GM23338 (cell line): ENCODE data around the gene KCNJ10. TPM values are rescaled to one million over a fixed set of nuclear protein-coding genes. Genes with fewer than 3 reads are reported as not detected.

Source experiments
- ATAC-seq: fragments of 200-7000 bp; cut with Tn5 transposase; 3 replicates; pipeline ENCODE4 v1.9.1; 2020
- DNase-seq: peaks from one replicate; pipeline ENCODE4 v3.0.0-alpha.2; 2015; ENCODE audit warnings: low spot score
- H2AFZ ChIP-seq: fragments of 200-600 bp; sonication (generic); 2 replicates; pipeline ENCODE4 v1.8.0; 2016; ENCODE audit warnings: antibody characterized with exemption, mild to moderate bottlenecking, moderate library complexity
- H3F3A ChIP-seq: fragments of 200-600 bp; sonication (generic); replicated peaks from 2 replicates; pipeline ENCODE4 v1.8.0; 2017; ENCODE audit warnings: antibody characterized with exemption, mixed run types, low read depth
- H3K27ac ChIP-seq: fragments of 200-600 bp; sonication (generic); 2 replicates; pipeline ENCODE4 v1.6.1; 2016; ENCODE audit warnings: low read depth
- H3K27me3 ChIP-seq: fragments of 200-600 bp; sonication (generic); 2 replicates; pipeline ENCODE4 v1.8.0; 2016; ENCODE audit warnings: mild to moderate bottlenecking, mixed run types, moderate library complexity; ENCODE audit not compliant: insufficient read depth
- H3K36me3 ChIP-seq: fragments of 200-600 bp; sonication (generic); 2 replicates; pipeline ENCODE4 v1.8.0; 2016; ENCODE audit warnings: mild to moderate bottlenecking; ENCODE audit not compliant: insufficient read depth
- H3K4me1 ChIP-seq: fragments of 200-600 bp; sonication (generic); 2 replicates; pipeline ENCODE4 v1.8.0; 2016; ENCODE audit warnings: mild to moderate bottlenecking, moderate library complexity; ENCODE audit not compliant: insufficient read depth
- H3K4me2 ChIP-seq: fragments of 200-600 bp; sonication (generic); 2 replicates; pipeline ENCODE4 v1.7.1; 2017; ENCODE audit warnings: mixed run types
- H3K4me3 ChIP-seq: fragments of 200-600 bp; sonication (generic); 2 replicates; pipeline ENCODE4 v1.6.1; 2016; ENCODE audit warnings: mixed run types
- H3K79me2 ChIP-seq: fragments of 200-600 bp; sonication (generic); replicated peaks from 2 replicates; pipeline ENCODE4 v1.8.0; 2017; ENCODE audit warnings: mild to moderate bottlenecking; ENCODE audit not compliant: insufficient read depth
- H3K9me2 ChIP-seq: fragments of 200-600 bp; sonication (generic); 2 replicates; pipeline ENCODE4 v1.8.0; 2017; ENCODE audit not compliant: insufficient read depth
- H4K20me1 ChIP-seq: fragments of 200-600 bp; sonication (generic); replicated peaks from 2 replicates; pipeline ENCODE4 v1.8.0; 2017; ENCODE audit warnings: mild to moderate bottlenecking; ENCODE audit not compliant: insufficient read depth
- H3K27ac Mint-ChIP-seq: 2 replicates; pipeline ENCODE4 v1.8.0; 2020; ENCODE audit warnings: inconsistent platforms, mild to moderate bottlenecking, moderate library complexity, mixed read lengths
- H3K27me3 Mint-ChIP-seq: 3 replicates; pipeline ENCODE4 v1.8.0; 2022; ENCODE audit warnings: low read depth, mild to moderate bottlenecking, moderate library complexity, mixed read lengths, inconsistent platforms; ENCODE audit not compliant: insufficient read depth, poor library complexity
- H3K36me3 Mint-ChIP-seq: 3 replicates; pipeline ENCODE4 v1.8.0; 2021; ENCODE audit warnings: low read depth, mild to moderate bottlenecking, inconsistent platforms, moderate library complexity, mixed read lengths
- H3K4me1 Mint-ChIP-seq: 3 replicates; pipeline ENCODE4 v1.8.0; 2020; ENCODE audit warnings: mild to moderate bottlenecking, inconsistent platforms, mixed read lengths
- H3K4me3 Mint-ChIP-seq: 3 replicates; pipeline ENCODE4 v1.8.0; 2021; ENCODE audit warnings: moderate library complexity, mild to moderate bottlenecking, inconsistent platforms, mixed read lengths
- H3K9me3 Mint-ChIP-seq: 3 replicates; pipeline ENCODE4 v1.8.0; 2020; ENCODE audit warnings: moderate library complexity, mild to moderate bottlenecking, inconsistent platforms, mixed read lengths
- CREB1 ChIP-seq: fragments of 250-450 bp; sonication (Bioruptor Pico); IDR thresholded peaks from 2 replicates; pipeline ENCODE4 v1.5.0; 2020; ENCODE audit warnings: low read depth, mild to moderate bottlenecking, moderate library complexity
- ETS1 ChIP-seq: IDR thresholded peaks from 2 replicates; pipeline ENCODE4 v1.6.1; 2016; ENCODE audit warnings: antibody characterized with exemption
- EZH2 ChIP-seq: fragments of 200-600 bp; sonication (generic); IDR thresholded peaks from one replicate; pipeline ENCODE4 v1.8.0; 2017; ENCODE audit warnings: antibody characterized with exemption, mild to moderate bottlenecking, low read depth; ENCODE audit not compliant: unreplicated experiment
- EZH2phosphoT487 ChIP-seq: fragments of 200-600 bp; sonication (generic); IDR thresholded peaks from one replicate; pipeline ENCODE4 v1.8.1; 2018; ENCODE audit warnings: antibody characterized with exemption; ENCODE audit not compliant: unreplicated experiment
- JUNB ChIP-seq: IDR thresholded peaks from one replicate; pipeline ENCODE4 v1.6.1; 2016; ENCODE audit warnings: antibody characterized with exemption; ENCODE audit not compliant: unreplicated experiment
- POLR2AphosphoS5 ChIP-seq: IDR thresholded peaks from 2 replicates; pipeline ENCODE4 v1.6.1; 2016; ENCODE audit warnings: antibody characterized with exemption, low read depth
- STAT1 ChIP-seq: IDR thresholded peaks from one replicate; pipeline ENCODE4 v1.6.1; 2016; ENCODE audit warnings: antibody characterized with exemption; ENCODE audit not compliant: unreplicated experiment
- ZNF114 ChIP-seq: fragments of 250-450 bp; sonication (Bioruptor Pico); IDR thresholded peaks from 2 replicates; pipeline ENCODE4 v1.5.0; 2020; ENCODE audit warnings: mild to moderate bottlenecking, moderate library complexity
- ZNF331 ChIP-seq: fragments of 250-450 bp; sonication (Bioruptor Pico); IDR thresholded peaks from 2 replicates; pipeline ENCODE4 v1.5.0; 2020; ENCODE audit warnings: low read depth, mild to moderate bottlenecking, moderate library complexity
- ZNF462 ChIP-seq: fragments of 250-450 bp; sonication (Bioruptor Pico); IDR thresholded peaks from 2 replicates; pipeline ENCODE4 v1.5.0; 2020; ENCODE audit warnings: mild to moderate bottlenecking, moderate library complexity
- polyA plus RNA-seq: library from polyadenylated mRNA; unstranded; fragments of >200 nt; fragmentation: Nextera tagmentation; extraction: Ambion mirVana; gene quantifications from 2 replicates; pipeline ENCODE4 v1.2.1, GENCODE V29; 2016
- total RNA-seq: library from RNA; depleted of rRNA; stranded (reverse); fragments of >200 nt; shearing (Covaris generic); gene quantifications from 2 replicates; pipeline ENCODE4 v1.2.3, GENCODE V29; 2014

The KCNJ10 gene
- total and polyA plus RNA-seq, 2 experiments from 2014 or later, result 1.4 to 2.8 TPM

DNA sequence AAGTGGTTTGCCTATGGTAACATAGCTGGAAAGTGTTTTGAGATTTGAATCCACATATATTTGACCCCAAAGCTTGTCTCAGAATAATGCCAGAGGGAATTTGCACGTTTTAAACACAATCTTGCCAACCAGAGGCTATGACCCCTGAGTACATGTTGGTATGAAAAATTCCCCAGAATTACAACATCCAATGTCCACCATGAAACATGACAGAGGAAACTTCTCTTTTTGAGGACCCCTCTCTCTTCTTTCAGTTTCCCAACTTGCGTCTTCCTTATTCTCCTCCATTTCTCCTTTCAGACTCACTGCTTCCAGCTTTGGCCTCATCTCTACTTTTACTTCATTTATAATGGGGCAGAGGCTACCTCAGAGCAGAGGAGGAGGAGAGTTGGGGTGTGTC is 5.9 kb upstream of the KCNJ10 start (continued):
- TF ChIP-seq ZNF462 (CRISPR knock-in tag) (no peak), JUNB (no peak), POLR2AphosphoS5 (no peak), EZH2phosphoT487 (no peak), CREB1 (CRISPR knock-in tag) (no peak), ZNF114 (CRISPR knock-in tag) (no peak)

GRCh38 chr1:160074865-160075264 is 4.9 kb upstream of the KCNJ10 start:
- no peak for DNase-seq
- Histone ChIP-seq H3K27ac (no peak overlapping the region), H3K27me3 (peaks cover 36% of the 10 kb centered on the region), H3K4me1 (peaks cover 7% of the 10 kb centered on the region), H3K9me2 (no peaks in the 10 kb centered on the region), H4K20me1 (no peaks in the 10 kb centered on the region), H3K4me2 (no peak overlapping the region), H3K4me3 (no peak overlapping the region), H3F3A (peaks cover 6% of the 10 kb centered on the region; the same call in 1 of the 2 replicates), H3K36me3 (no peaks in the 10 kb centered on the region), H3K79me2 (no peaks in the 10 kb centered on the region), H2AFZ (no peak overlapping the region)
- Mint-ChIP-seq H3K9me3 (no peaks in the 10 kb centered on the region), H3K4me3 (no peak overlapping the region), H3K4me1 (peaks cover 5% of the 10 kb centered on the region; the same call in 2 of the 3 replicates), H3K36me3 (no peaks in the 10 kb centered on the region), H3K27ac (no peak overlapping the region), H3K27me3 (peaks cover 5% of the 10 kb centered on the region)
- ATAC-seq, result no peak
- TF ChIP-seq EZH2phosphoT487 (no peak), CREB1 (CRISPR knock-in tag) (no peak), JUNB (no peak), ETS1 (no peak), EZH2 (no peak), STAT1 (no peak), ZNF331 (CRISPR knock-in tag) (no peak), POLR2AphosphoS5 (no peak), ZNF114 (CRISPR knock-in tag) (no peak)
